ENCODE measurements around the gene ZNF587B.
A peak's percentile ranks its signal among the peaks of the same experiment; 100 is the strongest.
"Not testable (repeated sequence)": the region's sequence is repeated elsewhere in the genome, so short reads cannot be mapped to it uniquely, and the experiment has no call there.

Gene ZNF587B

GRCh38 chr19:57819475-57820148, 10.5 kb upstream of the ZNF587B start:
- peak; percentile 65 for DNase-seq

GRCh38 chr19:57820599-57820998, 9.5 kb upstream of the ZNF587B start:
- no peak for DNase-seq

GRCh38 chr19:57821095-57821494, 9.0 kb upstream of the ZNF587B start:
- not testable (repeated sequence) for DNase-seq

GRCh38 chr19:57821501-57821900, 8.6 kb upstream of the ZNF587B start:
- not testable (repeated sequence) for DNase-seq

GRCh38 chr19:57823155-57823554, 6.9 kb upstream of the ZNF587B start:
- DNase-seq: not testable (repeated sequence)

- DNase-seq: not testable (repeated sequence)
Measured at GRCh38 chr19:57823608-57824007, 6.5 kb upstream of the ZNF587B start.

- no peak for DNase-seq
Measured at GRCh38 chr19:57825511-57825910, 4.6 kb upstream of the ZNF587B start.

- no peak for DNase-seq
Measured at GRCh38 chr19:57829316-57829715, 783 bp upstream of the ZNF587B start.

- DNase-seq: not testable (repeated sequence)
Measured at GRCh38 chr19:57836991-57837390, 6.9 kb downstream of the ZNF587B start.

- not testable (repeated sequence) for DNase-seq
Measured at GRCh38 chr19:57838622-57839191, 8.6 kb downstream of the ZNF587B start.

- no peak for DNase-seq
Measured at GRCh38 chr19:57841122-57841763, 11.1 kb downstream of the ZNF587B start.

GRCh38 chr19:57847164-57847563, 17.1 kb downstream of the ZNF587B start:
- DNase-seq: not testable (repeated sequence)

- DNase-seq: not testable (repeated sequence)
Measured at GRCh38 chr19:57849162-57849665, 19.1 kb downstream of the ZNF587B start.

- DNase-seq: peak; percentile 69
Measured at GRCh38 chr19:57849666-57850473, 19.8 kb downstream of the ZNF587B start, which contains the start of gene ZNF587. ZNF587 (plus strand) TSS chr19:57849859; CDS start chr19:57850039, 180 bp downstream.

GRCh38 chr19:57850553-57851017, 20.5 kb downstream of the ZNF587B start:
- no peak for DNase-seq

GRCh38 chr19:57851812-57852603, 21.9 kb downstream of the ZNF587B start:
- DNase-seq: not testable (repeated sequence)

- DNase-seq: not testable (repeated sequence)
Measured at GRCh38 chr19:57854117-57854516, 24.0 kb downstream of the ZNF587B start.

GRCh38 chr19:57862351-57862750, 32.3 kb downstream of the ZNF587B start:
- DNase-seq: not testable (repeated sequence)

- no peak for DNase-seq
Measured at GRCh38 chr19:57867868-57868492, 37.9 kb downstream of the ZNF587B start.

GRCh38 chr19:57869655-57870054, 39.6 kb downstream of the ZNF587B start:
- DNase-seq: not testable (repeated sequence)

GRCh38 chr19:57870225-57870624, 40.1 kb downstream of the ZNF587B start:
- no peak for DNase-seq
